Measurements from ENCODE around the gene TOM1.

TOM1 gene

DNA sequence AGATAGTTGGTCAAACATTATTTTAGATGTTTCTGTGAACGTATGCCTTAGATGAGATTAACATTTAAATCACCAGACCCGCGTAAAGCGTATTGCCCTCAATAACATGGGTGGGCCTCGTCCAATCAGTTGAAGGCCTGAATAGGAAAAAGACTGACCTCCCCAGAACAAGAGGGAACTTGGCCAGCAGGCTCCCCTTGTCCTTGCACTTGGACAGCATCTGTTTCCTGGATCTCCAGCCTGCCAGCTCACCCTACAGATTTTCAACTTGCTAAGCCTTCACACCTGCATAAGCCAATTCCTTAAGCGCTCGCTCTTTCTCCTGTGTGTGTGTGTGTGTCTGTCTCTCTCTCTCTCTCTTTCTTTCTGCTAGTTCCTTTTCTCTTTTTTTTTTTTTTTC, 8.2 kb downstream of the TOM1 start:
- H3K27ac ChIP-seq (ENCODE audit: low read length) = no peak overlapping the region

DNA sequence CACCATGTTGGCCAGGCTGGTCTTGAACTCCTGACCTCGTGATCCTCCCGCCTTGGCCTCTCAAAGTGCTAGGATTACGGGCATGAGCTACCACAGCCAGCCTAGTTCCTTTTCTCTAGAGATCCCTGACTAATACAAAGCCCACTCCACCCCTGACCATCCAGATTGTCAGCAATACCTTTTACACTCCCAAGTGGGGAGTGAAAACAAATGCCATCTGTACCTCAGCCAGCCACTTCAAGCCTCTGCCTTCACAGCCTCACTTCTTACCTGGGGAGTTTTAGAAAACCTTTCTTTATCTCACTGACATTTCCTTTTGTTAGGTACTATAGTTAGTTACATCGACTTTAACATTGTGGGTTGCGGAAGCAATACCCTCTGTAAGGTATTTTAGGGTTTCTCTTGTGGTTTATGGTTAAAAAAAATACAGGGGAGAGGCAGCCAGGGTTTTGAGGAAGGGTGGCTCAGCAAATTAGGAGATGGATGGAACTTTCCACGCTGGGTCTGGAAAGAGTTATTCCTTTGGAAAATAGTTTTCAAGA, 8.9 kb downstream of the TOM1 start:
- no peaks in the 10 kb centered on the region for H3K27me3 ChIP-seq (ENCODE audit: low read depth, low read length)
- no peak overlapping the region for H3K4me3 ChIP-seq (ENCODE audit: low read depth in 1 of 2, low read length in 2 of 2)
- H3K9me3 ChIP-seq (ENCODE audit: control insufficient read depth in 1 of 2, low read length in 2 of 2) = no peaks in the 10 kb centered on the region
- peaks cover 4 to 14% of the 10 kb centered on the region in 2 donors for H3K4me1 ChIP-seq (ENCODE audit: control insufficient read depth in 1 of 2, insufficient read depth in 2 of 2, low read length in 2 of 2)
- no peak overlapping the region for H3K27ac ChIP-seq (ENCODE audit: low read length)
- peaks cover 5 to 6% of the 10 kb centered on the region in 2 donors for H3K36me3 ChIP-seq (ENCODE audit: control insufficient read depth in 1 of 2, insufficient read depth in 2 of 2, low read length in 2 of 2)

More for the DNA sequence above, 8.2 kb downstream of the TOM1 start:
- Histone ChIP-seq H3K4me1 (ENCODE audit: control insufficient read depth in 1 of 2, insufficient read depth in 2 of 2, low read length in 2 of 2) (peaks cover 0 to 11% of the 10 kb centered on the region in 2 donors), H3K36me3 (ENCODE audit: control insufficient read depth in 1 of 2, insufficient read depth in 2 of 2, low read length in 2 of 2) (peaks cover 5 to 6% of the 10 kb centered on the region in 2 donors), H3K4me3 (ENCODE audit: low read depth in 1 of 2, low read length in 2 of 2) (no peak overlapping the region), H3K27me3 (ENCODE audit: low read depth, low read length) (no peaks in the 10 kb centered on the region), H3K9me3 (ENCODE audit: control insufficient read depth in 1 of 2, low read length in 2 of 2) (no peaks in the 10 kb centered on the region)

DNA sequence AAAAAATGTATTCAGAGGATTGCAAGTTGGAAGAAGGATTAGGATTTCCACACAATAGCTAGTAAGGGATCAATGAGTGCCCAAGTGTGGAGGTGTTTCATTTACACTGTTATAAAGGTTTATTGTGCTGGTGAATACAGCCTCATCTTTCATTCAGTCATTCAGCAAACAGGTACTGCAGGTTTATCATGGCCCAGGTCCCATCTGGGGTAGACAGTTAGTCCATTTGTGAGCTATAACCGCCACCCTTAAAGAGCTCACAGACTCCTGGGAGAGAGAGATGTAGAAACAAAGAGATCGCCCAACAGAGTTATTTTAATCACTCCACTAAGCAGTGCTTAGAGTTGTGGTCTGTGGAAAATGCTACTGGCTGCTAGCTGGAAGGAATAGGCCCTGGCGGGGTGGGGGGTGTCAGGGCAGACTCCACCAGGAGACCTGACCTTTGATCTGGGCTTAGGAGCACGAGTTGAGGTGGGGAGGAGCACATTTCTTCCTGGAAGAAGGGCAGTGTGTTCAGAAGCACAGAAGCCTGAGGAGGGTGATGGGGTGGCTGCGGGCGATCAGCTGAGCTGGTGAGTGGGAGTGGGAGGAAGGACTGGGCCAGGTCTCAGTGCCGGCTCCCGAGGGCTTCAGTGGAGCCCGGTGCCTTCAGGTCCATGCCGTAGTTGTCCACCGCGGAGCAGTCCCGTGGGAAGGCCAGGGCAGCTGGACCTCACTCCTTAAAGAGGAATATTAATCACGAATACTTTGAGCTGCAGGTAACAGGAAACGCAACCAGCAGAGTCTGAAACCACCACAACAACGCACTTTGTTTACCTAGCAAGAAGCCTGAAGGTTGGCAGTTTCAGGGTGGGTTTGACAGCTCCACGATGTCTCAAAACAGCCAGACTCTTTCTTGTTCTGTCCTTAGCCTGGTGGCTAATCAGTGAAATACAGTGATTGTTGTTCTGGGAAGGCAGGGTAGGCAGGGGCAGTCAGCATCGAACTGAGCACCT, 11.2 kb downstream of the TOM1 start:
- no peak overlapping the region for H3K27ac ChIP-seq (ENCODE audit: low read length)
- no peak overlapping the region for H3K4me3 ChIP-seq (ENCODE audit: low read depth in 1 of 2, low read length in 2 of 2)
- peaks cover 9 to 27% of the 10 kb centered on the region in 2 donors for H3K4me1 ChIP-seq (ENCODE audit: control insufficient read depth in 1 of 2, insufficient read depth in 2 of 2, low read length in 2 of 2)
- no peaks in the 10 kb centered on the region for H3K27me3 ChIP-seq (ENCODE audit: low read depth, low read length)
- peaks cover 5 to 6% of the 10 kb centered on the region in 2 donors for H3K36me3 ChIP-seq (ENCODE audit: control insufficient read depth in 1 of 2, insufficient read depth in 2 of 2, low read length in 2 of 2)
- no peaks in the 10 kb centered on the region for H3K9me3 ChIP-seq (ENCODE audit: control insufficient read depth in 1 of 2, low read length in 2 of 2)

DNA sequence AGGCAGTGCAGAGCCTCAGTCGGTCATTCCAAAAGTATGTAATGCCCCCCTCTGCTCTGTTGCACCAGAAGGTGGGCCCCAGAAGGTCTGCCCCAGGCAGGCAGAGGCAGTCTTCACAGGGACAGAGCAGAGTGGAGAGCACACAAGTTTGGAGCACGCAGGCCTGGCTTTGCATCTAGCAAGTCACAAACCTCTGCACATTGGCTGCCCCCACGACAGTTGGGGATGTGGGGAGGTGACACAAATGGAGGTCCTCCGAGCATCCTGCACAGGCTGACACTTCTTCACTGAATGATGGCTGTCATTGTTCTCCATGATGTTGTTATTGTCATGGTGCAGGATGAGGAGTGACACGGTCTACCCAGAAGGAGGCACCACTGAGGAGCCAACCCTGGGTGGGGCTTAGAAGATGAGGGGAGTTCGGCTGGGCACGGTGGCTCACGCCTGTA, 11.9 kb downstream of the TOM1 start:
- Histone ChIP-seq H3K9me3 (ENCODE audit: control insufficient read depth in 1 of 2, low read length in 2 of 2) (no peaks in the 10 kb centered on the region), H3K27me3 (ENCODE audit: low read depth, low read length) (no peaks in the 10 kb centered on the region), H3K4me3 (ENCODE audit: low read depth in 1 of 2, low read length in 2 of 2) (no peak overlapping the region), H3K4me1 (ENCODE audit: control insufficient read depth in 1 of 2, insufficient read depth in 2 of 2, low read length in 2 of 2) (peaks cover 9 to 21% of the 10 kb centered on the region in 2 donors), H3K36me3 (ENCODE audit: control insufficient read depth in 1 of 2, insufficient read depth in 2 of 2, low read length in 2 of 2) (peaks cover under 1 to 5% of the 10 kb centered on the region in 2 donors), H3K27ac (ENCODE audit: low read length) (no peak overlapping the region)

DNA sequence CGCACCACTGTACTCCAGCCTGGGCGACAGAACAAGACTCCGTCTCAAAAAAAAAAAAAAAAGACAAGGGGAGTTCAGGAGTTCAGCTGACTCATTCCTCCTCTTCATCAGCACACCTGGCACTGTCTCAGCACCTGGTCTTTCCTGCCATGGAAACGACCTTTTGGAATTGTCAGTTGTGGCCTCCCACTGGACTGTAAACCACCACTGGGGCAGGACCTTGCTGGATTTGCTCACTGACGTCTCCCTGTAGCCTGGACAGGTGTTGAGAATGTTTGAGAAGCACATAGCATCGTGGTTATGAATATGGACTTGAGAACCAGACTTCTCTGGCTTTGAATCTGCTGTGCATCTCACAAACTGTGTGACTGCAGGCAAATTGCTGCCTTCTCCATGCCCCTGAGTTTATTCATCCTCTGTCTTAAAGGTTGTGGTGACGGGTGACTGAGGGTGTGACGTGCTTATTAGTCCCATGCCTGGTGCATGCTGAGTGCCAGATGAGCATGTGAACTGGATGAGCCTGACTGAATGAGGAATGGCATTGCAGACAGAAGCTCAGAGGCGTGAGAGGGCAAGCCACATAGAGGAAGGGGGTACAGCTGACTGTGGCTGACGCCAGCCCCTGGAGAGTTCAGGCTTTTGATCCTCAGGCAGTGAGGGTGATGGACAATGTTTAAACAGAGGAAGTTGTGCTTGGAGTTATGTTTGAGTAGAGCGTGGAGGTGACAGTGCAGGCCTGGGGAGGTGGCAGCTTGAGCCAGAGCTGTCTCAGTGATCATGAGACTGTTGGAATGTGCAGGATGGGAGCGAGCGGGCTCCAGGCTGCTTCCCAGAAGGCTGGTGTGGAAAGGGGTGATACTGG, 12.7 kb downstream of the TOM1 start:
- peak overlapping the region; percentile 5 for H3K27ac ChIP-seq (ENCODE audit: low read length)
- H3K4me1 ChIP-seq (ENCODE audit: control insufficient read depth in 1 of 2, insufficient read depth in 2 of 2, low read length in 2 of 2) = peaks cover 9 to 16% of the 10 kb centered on the region in 2 donors
- no peaks in the 10 kb centered on the region for H3K27me3 ChIP-seq (ENCODE audit: low read depth, low read length)
- H3K36me3 ChIP-seq (ENCODE audit: control insufficient read depth in 1 of 2, insufficient read depth in 2 of 2, low read length in 2 of 2) = peaks cover 0 to 7% of the 10 kb centered on the region in 2 donors
- no peak overlapping the region for H3K4me3 ChIP-seq (ENCODE audit: low read depth in 1 of 2, low read length in 2 of 2)
- H3K9me3 ChIP-seq (ENCODE audit: control insufficient read depth in 1 of 2, low read length in 2 of 2) = no peaks in the 10 kb centered on the region

DNA sequence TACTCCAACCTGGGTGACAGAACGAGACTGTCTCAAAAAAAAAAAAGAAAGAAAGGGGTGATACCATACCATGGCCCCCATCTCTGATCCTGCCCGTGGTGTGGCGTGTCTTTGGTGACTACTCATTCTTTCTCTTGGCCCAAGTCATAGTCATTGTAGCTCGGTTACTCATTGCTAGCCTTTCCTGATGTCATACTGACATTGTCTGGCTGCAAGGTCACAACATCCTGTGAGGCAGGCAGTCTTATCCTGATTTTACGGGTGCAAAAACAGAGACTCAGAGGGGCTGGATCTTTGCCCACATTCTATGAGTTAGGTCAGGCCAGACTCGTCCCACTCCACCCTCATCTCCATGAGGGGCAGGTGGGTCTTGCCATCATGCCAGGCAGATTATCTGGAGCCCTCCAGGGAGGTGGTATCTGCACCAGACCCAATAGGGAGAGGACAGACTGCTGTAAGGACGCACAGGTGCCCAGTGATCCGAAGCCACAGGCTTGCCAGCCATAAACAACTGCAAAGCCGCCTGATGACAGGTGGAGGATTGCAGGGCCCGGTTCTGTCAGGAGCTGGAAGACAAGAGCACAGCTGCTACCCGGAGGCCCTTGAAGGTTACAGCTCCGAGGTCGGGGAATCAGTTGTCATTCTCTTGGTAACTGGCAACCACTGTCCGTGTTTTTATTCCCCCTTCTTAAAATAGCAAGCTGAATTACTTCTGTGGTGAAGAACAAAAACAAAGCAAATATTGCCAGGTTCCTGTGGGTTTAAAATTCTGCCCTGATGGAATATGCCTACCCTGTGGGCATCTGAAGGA, 13.8 kb downstream of the TOM1 start:
- H3K36me3 ChIP-seq (ENCODE audit: control insufficient read depth in 1 of 2, insufficient read depth in 2 of 2, low read length in 2 of 2) = peaks cover 7 to 18% of the 10 kb centered on the region in 2 donors
- no peak overlapping the region for H3K27ac ChIP-seq (ENCODE audit: low read length)
- peaks cover 9 to 16% of the 10 kb centered on the region in 2 donors for H3K4me1 ChIP-seq (ENCODE audit: control insufficient read depth in 1 of 2, insufficient read depth in 2 of 2, low read length in 2 of 2)
- no peak overlapping the region for H3K4me3 ChIP-seq (ENCODE audit: low read depth in 1 of 2, low read length in 2 of 2)
- H3K27me3 ChIP-seq (ENCODE audit: low read depth, low read length) = no peaks in the 10 kb centered on the region
- no peaks in the 10 kb centered on the region for H3K9me3 ChIP-seq (ENCODE audit: control insufficient read depth in 1 of 2, low read length in 2 of 2)

DNA sequence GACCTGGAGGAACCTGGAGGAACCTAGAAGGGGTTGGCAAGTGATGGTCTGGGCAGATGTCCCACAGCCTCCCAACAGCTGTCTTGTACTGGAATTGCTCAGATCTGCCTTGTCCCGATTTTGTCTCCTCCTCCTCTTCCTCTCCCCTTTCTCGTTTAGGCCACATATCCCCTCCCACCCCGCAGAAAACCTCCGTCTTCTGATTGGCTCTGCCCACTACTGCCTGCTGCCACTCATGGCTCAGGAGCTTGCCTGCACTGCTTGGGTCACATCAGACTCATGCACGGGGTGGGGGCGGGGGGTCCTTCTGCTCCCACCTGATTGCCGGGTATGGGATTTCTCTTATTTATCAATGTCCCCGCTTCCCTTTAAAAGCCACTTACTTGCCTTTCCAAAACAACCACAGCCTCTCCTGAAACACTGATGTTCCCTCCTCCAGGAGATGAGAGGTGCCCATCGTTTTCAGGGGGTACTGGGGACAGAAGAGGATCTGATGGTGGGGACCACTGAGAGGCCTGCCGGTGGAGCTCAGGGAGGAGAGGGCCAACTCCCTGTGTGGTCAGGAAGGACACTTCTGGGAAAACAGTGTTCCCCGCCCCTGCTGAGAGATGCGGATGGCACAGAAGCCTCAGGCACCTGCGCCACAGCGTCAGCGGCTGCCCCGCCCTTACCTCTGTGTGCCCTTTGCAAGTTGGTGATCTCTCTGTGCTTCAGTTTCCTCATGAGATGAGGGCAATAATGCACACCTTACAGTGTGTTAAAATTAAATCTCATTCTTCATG, 14.7 kb downstream of the TOM1 start:
- Histone ChIP-seq H3K27ac (ENCODE audit: low read length) (no peak overlapping the region), H3K9me3 (ENCODE audit: control insufficient read depth in 1 of 2, low read length in 2 of 2) (no peaks in the 10 kb centered on the region), H3K27me3 (ENCODE audit: low read depth, low read length) (no peaks in the 10 kb centered on the region), H3K4me3 (ENCODE audit: low read depth in 1 of 2, low read length in 2 of 2) (no peak overlapping the region), H3K36me3 (ENCODE audit: control insufficient read depth in 1 of 2, insufficient read depth in 2 of 2, low read length in 2 of 2) (peaks cover 15 to 26% of the 10 kb centered on the region in 2 donors), H3K4me1 (ENCODE audit: control insufficient read depth in 1 of 2, insufficient read depth in 2 of 2, low read length in 2 of 2) (peaks cover 9 to 16% of the 10 kb centered on the region in 2 donors)

DNA sequence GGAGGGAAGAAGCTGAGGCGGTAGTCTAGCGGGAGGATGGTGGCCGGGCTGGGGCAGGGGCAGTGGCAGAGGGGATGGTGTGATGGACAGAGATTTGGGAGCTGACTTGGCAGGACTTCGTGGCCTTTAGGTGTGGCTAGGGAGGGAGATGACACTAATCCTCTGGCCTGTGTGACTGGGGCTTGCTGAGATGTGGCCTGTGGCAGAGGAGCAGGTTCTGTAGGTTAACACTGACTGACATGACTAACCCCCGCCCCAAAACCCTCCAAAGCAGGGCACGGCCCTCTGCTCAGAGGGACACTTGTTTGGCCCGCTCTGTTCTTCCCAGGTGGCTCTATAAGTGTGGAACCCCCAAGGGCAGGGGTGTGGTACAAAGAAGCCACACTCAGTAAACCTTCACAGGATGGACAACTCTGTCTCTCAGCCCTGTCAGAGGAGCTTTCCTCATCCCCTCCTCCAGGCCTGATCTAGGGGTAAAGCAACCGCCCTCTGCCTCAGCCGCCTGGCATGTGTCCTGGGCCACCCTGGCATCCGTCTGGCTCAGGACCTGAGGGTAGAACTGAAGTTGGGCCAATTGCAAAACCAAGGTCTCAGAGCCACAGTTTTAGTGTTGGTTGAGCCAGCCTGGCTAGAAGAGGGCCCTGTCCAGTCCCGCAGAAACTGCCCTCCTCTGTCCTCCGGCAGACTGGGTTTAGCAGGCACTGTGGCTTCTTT, 15.6 kb downstream of the TOM1 start:
- H3K4me1 ChIP-seq (ENCODE audit: control insufficient read depth in 1 of 2, insufficient read depth in 2 of 2, low read length in 2 of 2) = peaks cover 9 to 16% of the 10 kb centered on the region in 2 donors
- no peaks in the 10 kb centered on the region for H3K27me3 ChIP-seq (ENCODE audit: low read depth, low read length)
- H3K27ac ChIP-seq (ENCODE audit: low read length) = no peak overlapping the region

DNA sequence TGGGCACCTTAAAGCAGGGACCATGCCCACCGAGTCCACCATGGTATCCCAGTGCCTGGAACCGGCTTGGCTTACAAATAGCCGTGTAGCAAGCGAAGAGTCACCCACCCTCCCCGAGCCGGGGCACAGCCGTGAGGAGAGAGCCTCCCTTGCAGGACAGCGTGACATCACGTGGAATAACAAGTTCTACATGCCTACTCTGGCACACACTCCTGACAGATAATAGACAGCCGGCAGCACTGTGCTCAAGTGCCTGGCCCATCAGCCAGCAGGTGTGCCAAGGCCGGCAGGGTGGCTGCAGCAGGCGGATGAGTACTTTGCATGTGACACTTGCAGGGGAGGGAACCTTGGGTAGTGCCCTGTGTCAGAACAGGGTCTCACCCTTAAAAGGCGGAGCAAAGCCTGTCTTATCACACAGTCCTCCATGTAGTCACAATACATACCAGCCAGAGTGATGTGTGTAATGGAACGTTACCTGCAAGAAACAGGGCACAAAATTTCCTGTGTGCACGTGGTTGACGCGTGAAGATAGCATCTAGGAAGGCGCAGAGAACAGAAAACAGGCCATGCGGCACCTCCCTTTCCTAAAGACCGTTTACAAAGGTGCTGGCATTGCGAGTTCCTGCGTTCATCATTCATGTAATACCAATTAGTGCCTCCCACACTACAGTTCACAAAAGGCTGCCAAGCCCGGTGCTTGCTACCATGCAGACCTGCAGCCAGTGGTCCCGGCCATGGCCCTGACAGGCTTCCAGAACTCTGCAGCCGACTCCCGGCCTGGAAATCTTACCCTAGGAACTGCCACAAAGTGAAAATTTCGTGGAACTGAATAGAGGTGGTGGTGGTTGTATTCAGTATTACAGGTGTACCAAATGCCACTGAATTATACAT, 16.4 kb downstream of the TOM1 start:
- peaks cover 9 to 16% of the 10 kb centered on the region in 2 donors for H3K4me1 ChIP-seq (ENCODE audit: control insufficient read depth in 1 of 2, insufficient read depth in 2 of 2, low read length in 2 of 2)
- no peak overlapping the region for H3K4me3 ChIP-seq (ENCODE audit: low read depth in 1 of 2, low read length in 2 of 2)
- H3K36me3 ChIP-seq (ENCODE audit: control insufficient read depth in 1 of 2, insufficient read depth in 2 of 2, low read length in 2 of 2) = peaks cover 16 to 33% of the 10 kb centered on the region in 2 donors
- H3K27ac ChIP-seq (ENCODE audit: low read length) = no peak overlapping the region
- no peaks in the 10 kb centered on the region for H3K27me3 ChIP-seq (ENCODE audit: low read depth, low read length)
- no peaks in the 10 kb centered on the region for H3K9me3 ChIP-seq (ENCODE audit: control insufficient read depth in 1 of 2, low read length in 2 of 2)

More for the DNA sequence above, 15.6 kb downstream of the TOM1 start:
- H3K9me3 ChIP-seq (ENCODE audit: control insufficient read depth in 1 of 2, low read length in 2 of 2) = no peaks in the 10 kb centered on the region
- no peak overlapping the region for H3K4me3 ChIP-seq (ENCODE audit: low read depth in 1 of 2, low read length in 2 of 2)
- H3K36me3 ChIP-seq (ENCODE audit: control insufficient read depth in 1 of 2, insufficient read depth in 2 of 2, low read length in 2 of 2) = peaks cover 16 to 33% of the 10 kb centered on the region in 2 donors
